ENCODE measurements around the gene YKT6. TPM values are rescaled to one million over a fixed set of nuclear protein-coding genes. Genes with fewer than 3 reads are reported as not detected.

The YKT6 gene
- total and polyA plus RNA-seq, 2 experiments from 2014 or later = 33.5 to 114 TPM

DNA sequence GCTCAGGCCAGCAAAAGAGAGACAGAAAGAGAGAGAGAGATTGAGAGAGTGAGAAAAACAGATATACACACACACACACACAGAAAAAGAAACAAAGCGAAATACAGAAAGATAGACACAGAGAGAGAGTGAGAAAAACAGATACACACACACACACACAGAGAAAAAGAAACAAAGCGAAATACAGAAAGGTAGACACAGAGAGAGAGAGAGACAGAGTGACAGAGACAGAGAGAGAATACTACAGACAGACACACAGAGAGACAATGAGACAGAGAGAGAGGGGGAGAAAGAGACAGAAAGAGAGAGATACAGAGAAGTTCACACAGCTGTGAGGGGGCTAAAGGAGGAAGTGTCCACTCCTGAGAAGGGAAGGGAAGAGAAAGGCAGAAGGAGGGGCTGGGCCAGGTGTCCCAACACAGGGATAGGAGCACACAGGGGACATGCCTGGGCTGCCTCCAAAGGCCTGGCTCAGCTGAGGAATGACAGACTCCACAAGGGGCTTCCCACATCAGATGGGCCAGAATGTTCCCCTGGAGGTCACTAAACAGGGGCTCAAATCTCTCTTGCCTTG is 15.8 kb upstream of the YKT6 start (continued):
- TF ChIP-seq, protein P1, sequence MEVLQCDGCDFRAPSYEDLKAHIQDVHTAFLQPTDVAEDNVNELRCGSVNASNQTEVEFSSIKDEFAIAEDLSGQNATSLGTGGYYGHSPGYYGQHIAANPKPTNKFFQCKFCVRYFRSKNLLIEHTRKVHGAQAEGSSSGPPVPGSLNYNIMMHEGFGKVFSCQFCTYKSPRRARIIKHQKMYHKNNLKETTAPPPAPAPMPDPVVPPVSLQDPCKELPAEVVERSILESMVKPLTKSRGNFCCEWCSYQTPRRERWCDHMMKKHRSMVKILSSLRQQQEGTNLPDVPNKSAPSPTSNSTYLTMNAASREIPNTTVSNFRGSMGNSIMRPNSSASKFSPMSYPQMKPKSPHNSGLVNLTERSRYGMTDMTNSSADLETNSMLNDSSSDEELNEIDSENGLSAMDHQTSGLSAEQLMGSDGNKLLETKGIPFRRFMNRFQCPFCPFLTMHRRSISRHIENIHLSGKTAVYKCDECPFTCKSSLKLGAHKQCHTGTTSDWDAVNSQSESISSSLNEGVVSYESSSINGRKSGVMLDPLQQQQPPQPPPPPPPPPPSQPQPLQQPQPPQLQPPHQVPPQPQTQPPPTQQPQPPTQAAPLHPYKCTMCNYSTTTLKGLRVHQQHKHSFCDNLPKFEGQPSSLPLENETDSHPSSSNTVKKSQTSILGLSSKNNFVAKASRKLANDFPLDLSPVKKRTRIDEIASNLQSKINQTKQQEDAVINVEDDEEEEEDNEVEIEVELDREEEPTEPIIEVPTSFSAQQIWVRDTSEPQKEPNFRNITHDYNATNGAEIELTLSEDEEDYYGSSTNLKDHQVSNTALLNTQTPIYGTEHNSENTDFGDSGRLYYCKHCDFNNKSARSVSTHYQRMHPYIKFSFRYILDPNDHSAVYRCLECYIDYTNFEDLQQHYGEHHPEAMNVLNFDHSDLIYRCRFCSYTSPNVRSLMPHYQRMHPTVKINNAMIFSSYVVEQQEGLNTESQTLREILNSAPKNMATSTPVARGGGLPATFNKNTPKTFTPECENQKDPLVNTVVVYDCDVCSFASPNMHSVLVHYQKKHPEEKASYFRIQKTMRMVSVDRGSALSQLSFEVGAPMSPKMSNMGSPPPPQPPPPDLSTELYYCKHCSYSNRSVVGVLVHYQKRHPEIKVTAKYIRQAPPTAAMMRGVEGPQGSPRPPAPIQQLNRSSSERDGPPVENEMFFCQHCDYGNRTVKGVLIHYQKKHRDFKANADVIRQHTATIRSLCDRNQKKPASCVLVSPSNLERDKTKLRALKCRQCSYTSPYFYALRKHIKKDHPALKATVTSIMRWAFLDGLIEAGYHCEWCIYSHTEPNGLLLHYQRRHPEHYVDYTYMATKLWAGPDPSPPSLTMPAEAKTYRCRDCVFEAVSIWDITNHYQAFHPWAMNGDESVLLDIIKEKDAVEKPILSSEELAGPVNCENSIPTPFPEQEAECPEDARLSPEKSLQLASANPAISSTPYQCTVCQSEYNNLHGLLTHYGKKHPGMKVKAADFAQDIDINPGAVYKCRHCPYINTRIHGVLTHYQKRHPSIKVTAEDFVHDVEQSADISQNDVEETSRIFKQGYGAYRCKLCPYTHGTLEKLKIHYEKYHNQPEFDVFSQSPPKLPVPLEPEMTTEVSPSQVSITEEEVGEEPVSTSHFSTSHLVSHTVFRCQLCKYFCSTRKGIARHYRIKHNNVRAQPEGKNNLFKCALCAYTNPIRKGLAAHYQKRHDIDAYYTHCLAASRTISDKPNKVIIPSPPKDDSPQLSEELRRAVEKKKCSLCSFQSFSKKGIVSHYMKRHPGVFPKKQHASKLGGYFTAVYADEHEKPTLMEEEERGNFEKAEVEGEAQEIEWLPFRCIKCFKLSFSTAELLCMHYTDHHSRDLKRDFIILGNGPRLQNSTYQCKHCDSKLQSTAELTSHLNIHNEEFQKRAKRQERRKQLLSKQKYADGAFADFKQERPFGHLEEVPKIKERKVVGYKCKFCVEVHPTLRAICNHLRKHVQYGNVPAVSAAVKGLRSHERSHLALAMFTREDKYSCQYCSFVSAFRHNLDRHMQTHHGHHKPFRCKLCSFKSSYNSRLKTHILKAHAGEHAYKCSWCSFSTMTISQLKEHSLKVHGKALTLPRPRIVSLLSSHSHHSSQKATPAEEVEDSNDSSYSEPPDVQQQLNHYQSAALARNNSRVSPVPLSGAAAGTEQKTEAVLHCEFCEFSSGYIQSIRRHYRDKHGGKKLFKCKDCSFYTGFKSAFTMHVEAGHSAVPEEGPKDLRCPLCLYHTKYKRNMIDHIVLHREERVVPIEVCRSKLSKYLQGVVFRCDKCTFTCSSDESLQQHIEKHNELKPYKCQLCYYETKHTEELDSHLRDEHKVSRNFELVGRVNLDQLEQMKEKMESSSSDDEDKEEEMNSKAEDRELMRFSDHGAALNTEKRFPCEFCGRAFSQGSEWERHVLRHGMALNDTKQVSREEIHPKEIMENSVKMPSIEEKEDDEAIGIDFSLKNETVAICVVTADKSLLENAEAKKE (CRISPR knock-in tag; IDR thresholded peaks at IDR 0.05) = no peak
- TF ChIP-seq, protein P2, sequence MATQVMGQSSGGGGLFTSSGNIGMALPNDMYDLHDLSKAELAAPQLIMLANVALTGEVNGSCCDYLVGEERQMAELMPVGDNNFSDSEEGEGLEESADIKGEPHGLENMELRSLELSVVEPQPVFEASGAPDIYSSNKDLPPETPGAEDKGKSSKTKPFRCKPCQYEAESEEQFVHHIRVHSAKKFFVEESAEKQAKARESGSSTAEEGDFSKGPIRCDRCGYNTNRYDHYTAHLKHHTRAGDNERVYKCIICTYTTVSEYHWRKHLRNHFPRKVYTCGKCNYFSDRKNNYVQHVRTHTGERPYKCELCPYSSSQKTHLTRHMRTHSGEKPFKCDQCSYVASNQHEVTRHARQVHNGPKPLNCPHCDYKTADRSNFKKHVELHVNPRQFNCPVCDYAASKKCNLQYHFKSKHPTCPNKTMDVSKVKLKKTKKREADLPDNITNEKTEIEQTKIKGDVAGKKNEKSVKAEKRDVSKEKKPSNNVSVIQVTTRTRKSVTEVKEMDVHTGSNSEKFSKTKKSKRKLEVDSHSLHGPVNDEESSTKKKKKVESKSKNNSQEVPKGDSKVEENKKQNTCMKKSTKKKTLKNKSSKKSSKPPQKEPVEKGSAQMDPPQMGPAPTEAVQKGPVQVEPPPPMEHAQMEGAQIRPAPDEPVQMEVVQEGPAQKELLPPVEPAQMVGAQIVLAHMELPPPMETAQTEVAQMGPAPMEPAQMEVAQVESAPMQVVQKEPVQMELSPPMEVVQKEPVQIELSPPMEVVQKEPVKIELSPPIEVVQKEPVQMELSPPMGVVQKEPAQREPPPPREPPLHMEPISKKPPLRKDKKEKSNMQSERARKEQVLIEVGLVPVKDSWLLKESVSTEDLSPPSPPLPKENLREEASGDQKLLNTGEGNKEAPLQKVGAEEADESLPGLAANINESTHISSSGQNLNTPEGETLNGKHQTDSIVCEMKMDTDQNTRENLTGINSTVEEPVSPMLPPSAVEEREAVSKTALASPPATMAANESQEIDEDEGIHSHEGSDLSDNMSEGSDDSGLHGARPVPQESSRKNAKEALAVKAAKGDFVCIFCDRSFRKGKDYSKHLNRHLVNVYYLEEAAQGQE (IDR thresholded peaks at IDR 0.05; ENCODE audit: unreplicated experiment) = no peak
- no peak for TF ChIP-seq EZH2 (IDR thresholded peaks at IDR 0.05; ENCODE audit: low read depth, unreplicated experiment)
- TF ChIP-seq, protein P3, sequence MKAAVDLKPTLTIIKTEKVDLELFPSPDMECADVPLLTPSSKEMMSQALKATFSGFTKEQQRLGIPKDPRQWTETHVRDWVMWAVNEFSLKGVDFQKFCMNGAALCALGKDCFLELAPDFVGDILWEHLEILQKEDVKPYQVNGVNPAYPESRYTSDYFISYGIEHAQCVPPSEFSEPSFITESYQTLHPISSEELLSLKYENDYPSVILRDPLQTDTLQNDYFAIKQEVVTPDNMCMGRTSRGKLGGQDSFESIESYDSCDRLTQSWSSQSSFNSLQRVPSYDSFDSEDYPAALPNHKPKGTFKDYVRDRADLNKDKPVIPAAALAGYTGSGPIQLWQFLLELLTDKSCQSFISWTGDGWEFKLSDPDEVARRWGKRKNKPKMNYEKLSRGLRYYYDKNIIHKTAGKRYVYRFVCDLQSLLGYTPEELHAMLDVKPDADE (IDR thresholded peaks at IDR 0.05) = no peak
- TF ChIP-seq STAT1 (IDR thresholded peaks at IDR 0.05; ENCODE audit: unreplicated experiment) = no peak
- no peak for TF ChIP-seq EZH2phosphoT487 (IDR thresholded peaks at IDR 0.05; ENCODE audit: unreplicated experiment)
- TF ChIP-seq POLR2AphosphoS5 (IDR thresholded peaks at IDR 0.05; ENCODE audit: low read depth) = no peak
- no peak for TF ChIP-seq NANOG (IDR thresholded peaks at IDR 0.05; ENCODE audit: borderline replicate concordance)
